Liver (tissue), 3 donors: ENCODE measurements around the gene LHFPL3.

ENCODE experiments used
- ATF3 ChIP-seq: IDR thresholded peaks from 2 replicates; pipeline ENCODE4 v1.6.1; 2016; ENCODE audit warnings: antibody characterized with exemption
- CTCF ChIP-seq: fragments of 150-350 bp; IDR thresholded peaks from 2 replicates; pipeline ENCODE4 v1.5.1; 2017; ENCODE audit warnings: improper control_type of control experiment, low read depth, low read length; ENCODE audit not compliant: missing input control
- EGR1 ChIP-seq, 2 donors: IDR thresholded peaks; 2 replicates each; pipeline ENCODE4 v1.6.1; 2016 to 2018; ENCODE audit warnings: antibody characterized with exemption in 2 of 2, low read depth in 2 of 2
- JUND ChIP-seq, 2 donors: IDR thresholded peaks; 2 replicates each; pipeline ENCODE4 v1.6.1; 2016; ENCODE audit warnings: antibody characterized with exemption in 2 of 2
- REST ChIP-seq: IDR thresholded peaks from 2 replicates; pipeline ENCODE4 v1.6.1; 2016; ENCODE audit warnings: antibody characterized with exemption, mild to moderate bottlenecking
- RXRA ChIP-seq, 2 donors: IDR thresholded peaks; 2 replicates each; pipeline ENCODE4 v1.6.1; 2017 to 2018; ENCODE audit warnings: antibody characterized with exemption in 2 of 2, mild to moderate bottlenecking in 1 of 2
- TF ChIP-seq, protein P1 (sequence below): IDR thresholded peaks from 2 replicates; pipeline ENCODE4 v1.6.1; 2016; ENCODE audit warnings: antibody characterized with exemption
- donor health status: healthy.
- donor health status: healthy.

GRCh38 chr7:104603957-104604356, 275.6 kb downstream of the LHFPL3 start:
- TF ChIP-seq CTCF (no peak), EGR1 (IDR thresholded peaks at IDR 0.05; ENCODE audit: low read depth in 2 of 2) (no peak), RXRA (IDR thresholded peaks at IDR 0.05) (no peak), ATF3 (no peak), REST (no peak), JUND (IDR thresholded peaks at IDR 0.05) (no peak)
- TF ChIP-seq, protein P1, sequence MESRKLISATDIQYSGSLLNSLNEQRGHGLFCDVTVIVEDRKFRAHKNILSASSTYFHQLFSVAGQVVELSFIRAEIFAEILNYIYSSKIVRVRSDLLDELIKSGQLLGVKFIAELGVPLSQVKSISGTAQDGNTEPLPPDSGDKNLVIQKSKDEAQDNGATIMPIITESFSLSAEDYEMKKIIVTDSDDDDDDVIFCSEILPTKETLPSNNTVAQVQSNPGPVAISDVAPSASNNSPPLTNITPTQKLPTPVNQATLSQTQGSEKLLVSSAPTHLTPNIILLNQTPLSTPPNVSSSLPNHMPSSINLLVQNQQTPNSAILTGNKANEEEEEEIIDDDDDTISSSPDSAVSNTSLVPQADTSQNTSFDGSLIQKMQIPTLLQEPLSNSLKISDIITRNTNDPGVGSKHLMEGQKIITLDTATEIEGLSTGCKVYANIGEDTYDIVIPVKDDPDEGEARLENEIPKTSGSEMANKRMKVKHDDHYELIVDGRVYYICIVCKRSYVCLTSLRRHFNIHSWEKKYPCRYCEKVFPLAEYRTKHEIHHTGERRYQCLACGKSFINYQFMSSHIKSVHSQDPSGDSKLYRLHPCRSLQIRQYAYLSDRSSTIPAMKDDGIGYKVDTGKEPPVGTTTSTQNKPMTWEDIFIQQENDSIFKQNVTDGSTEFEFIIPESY, result no peak
